ENCODE measurements around the gene SP100. TPM values are rescaled to one million over a fixed set of nuclear protein-coding genes. Genes with fewer than 3 reads are reported as not detected.

The SP100 gene
- total RNA-seq, 1 donor from 2014 or later, result 64.8 TPM

GRCh38 chr2:230552181-230552580, 136.2 kb downstream of the SP100 start:
- Histone ChIP-seq H3K36me3 (no peaks in the 10 kb centered on the region), H3K27ac (no peak overlapping the region), H3K27me3 (no peaks in the 10 kb centered on the region), H3K4me3 (no peak overlapping the region), H3K4me1 (no peaks in the 10 kb centered on the region), H3K9me3 (no peaks in the 10 kb centered on the region)
- DNase-seq (ENCODE audit: extremely low spot score in 2 of 2), result no peak
- intact Hi-C loops (cut with DNase I), result no loop called here
- no peak for TF ChIP-seq CTCF (IDR thresholded peaks at IDR 0.05)
- TF ChIP-seq POLR2AphosphoS5 (IDR thresholded peaks at IDR 0.05; ENCODE audit: insufficient read depth in 1 of 2, low read depth in 1 of 2), result no peak
- TF ChIP-seq POLR2A (IDR thresholded peaks at IDR 0.05), result no peak

GRCh38 chr2:230557065-230557464, 141.1 kb downstream of the SP100 start:
- H3K4me3 ChIP-seq, result no peak overlapping the region
- no peaks in the 10 kb centered on the region for H3K9me3 ChIP-seq
- DNase-seq (ENCODE audit: extremely low spot score in 2 of 2), result no peak
- H3K4me1 ChIP-seq, result no peaks in the 10 kb centered on the region
- H3K36me3 ChIP-seq, result no peaks in the 10 kb centered on the region
- no peak for TF ChIP-seq POLR2AphosphoS5 (IDR thresholded peaks at IDR 0.05; ENCODE audit: insufficient read depth in 1 of 2, low read depth in 1 of 2)
- no peak for TF ChIP-seq CTCF (IDR thresholded peaks at IDR 0.05)
- no peak for TF ChIP-seq POLR2A (IDR thresholded peaks at IDR 0.05)
- H3K27ac ChIP-seq, result no peak overlapping the region
- intact Hi-C loops (cut with DNase I), result no loop called here
- H3K27me3 ChIP-seq, result no peaks in the 10 kb centered on the region

DNA sequence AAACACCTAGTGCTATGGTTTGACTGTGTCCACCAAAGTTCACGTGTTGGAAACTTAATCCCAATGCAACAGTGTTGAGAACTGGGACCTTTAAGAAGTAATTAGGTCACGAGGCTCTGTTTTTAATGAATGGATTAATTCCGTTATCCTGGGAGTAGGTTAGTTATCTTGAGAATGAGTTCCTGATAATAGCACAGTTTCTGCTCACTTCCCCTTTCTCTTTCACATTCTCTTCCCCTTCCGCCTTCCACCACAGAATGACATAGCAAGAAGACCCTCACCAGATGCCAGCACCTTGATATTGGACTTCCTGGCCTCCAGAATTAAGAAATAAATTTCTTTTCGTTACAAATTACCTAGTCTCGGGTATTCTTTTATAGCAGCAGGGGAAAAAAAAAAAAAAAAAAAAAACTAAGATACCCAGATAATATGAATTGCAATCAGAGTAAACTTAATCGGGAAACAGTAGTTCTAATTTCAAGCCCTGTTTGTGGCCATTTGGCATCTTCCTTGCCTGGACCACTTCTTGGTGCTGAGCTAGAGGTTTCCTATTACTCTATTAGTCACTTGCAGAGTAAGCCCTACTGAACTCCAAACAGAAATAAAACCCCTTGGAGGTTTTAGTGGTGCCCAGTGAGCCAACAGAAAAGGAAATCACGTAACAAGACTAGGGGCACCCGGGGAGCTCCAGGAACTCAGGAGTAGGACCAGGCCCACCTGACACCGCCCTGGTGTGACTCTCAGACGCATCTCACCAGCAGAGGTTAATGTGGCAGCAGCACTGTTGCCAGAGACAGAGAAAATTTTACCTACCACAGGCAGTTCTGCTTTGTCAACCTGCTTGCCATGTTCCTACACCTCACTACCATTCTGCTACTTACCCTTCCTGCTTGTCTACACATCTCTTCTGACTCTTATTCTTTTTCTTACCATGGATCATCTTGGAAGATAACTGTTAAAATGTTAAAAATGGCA, 149.1 kb downstream of the SP100 start:
- DNase-seq (ENCODE audit: extremely low spot score in 2 of 2), result no peak
- Histone ChIP-seq H3K9me3 (no peaks in the 10 kb centered on the region), H3K27ac (no peak overlapping the region), H3K4me1 (no peaks in the 10 kb centered on the region), H3K27me3 (no peaks in the 10 kb centered on the region), H3K36me3 (no peaks in the 10 kb centered on the region), H3K4me3 (no peak overlapping the region)
- TF ChIP-seq POLR2A (IDR thresholded peaks at IDR 0.05) (no peak), POLR2AphosphoS5 (IDR thresholded peaks at IDR 0.05; ENCODE audit: insufficient read depth in 1 of 2, low read depth in 1 of 2) (no peak), CTCF (IDR thresholded peaks at IDR 0.05) (no peak)
- intact Hi-C loops (cut with DNase I), result no loop called here

- TF ChIP-seq POLR2A (IDR thresholded peaks at IDR 0.05) (no peak), CTCF (IDR thresholded peaks at IDR 0.05) (no peak), POLR2AphosphoS5 (IDR thresholded peaks at IDR 0.05; ENCODE audit: insufficient read depth in 1 of 2, low read depth in 1 of 2) (no peak)
- intact Hi-C loops (cut with DNase I), result no loop called here
- Histone ChIP-seq H3K4me3 (no peak overlapping the region), H3K27me3 (no peaks in the 10 kb centered on the region), H3K27ac (no peak overlapping the region), H3K36me3 (no peaks in the 10 kb centered on the region), H3K4me1 (no peaks in the 10 kb centered on the region), H3K9me3 (no peaks in the 10 kb centered on the region)
- no peak for DNase-seq (ENCODE audit: extremely low spot score in 2 of 2)
These were observed 153.3 kb downstream of the SP100 start for GRCh38 chr2:230569298-230569697.

DNA sequence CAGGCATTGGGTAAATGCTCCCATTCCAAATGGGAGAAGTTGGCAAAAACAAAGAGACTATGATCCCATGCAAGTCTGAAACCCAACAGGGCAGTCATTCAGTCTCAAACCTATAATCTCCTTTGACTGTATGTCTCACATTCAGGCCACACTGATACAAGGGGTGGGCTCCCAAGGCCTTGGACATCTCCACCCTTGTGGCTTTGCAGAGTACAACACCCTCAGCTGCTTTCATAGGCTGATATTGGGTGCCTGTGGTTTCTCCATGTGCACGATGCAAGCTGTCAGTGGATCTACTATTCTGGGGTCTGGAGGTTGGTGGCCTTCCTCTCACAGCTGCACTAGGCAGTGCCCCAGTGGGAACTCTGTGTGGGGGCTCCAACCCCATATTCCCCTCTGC, 155.0 kb downstream of the SP100 start:
- H3K4me3 ChIP-seq, result no peak overlapping the region
- no peaks in the 10 kb centered on the region for H3K27me3 ChIP-seq
- no peak overlapping the region for H3K27ac ChIP-seq
- H3K4me1 ChIP-seq, result no peaks in the 10 kb centered on the region
- intact Hi-C loops (cut with DNase I), result no loop called here
- TF ChIP-seq POLR2AphosphoS5 (IDR thresholded peaks at IDR 0.05; ENCODE audit: insufficient read depth in 1 of 2, low read depth in 1 of 2) (no peak), CTCF (IDR thresholded peaks at IDR 0.05) (no peak), POLR2A (IDR thresholded peaks at IDR 0.05) (no peak)
- no peaks in the 10 kb centered on the region for H3K9me3 ChIP-seq
- no peak for DNase-seq (ENCODE audit: extremely low spot score in 2 of 2)
- H3K36me3 ChIP-seq, result no peaks in the 10 kb centered on the region

Measured in vagina (tissue), 2 donors.